Lung (tissue), 12 donors: Measurements from ENCODE around the gene PCGF3. TPM values are rescaled to one million over a fixed set of nuclear protein-coding genes. Genes with fewer than 3 reads are reported as not detected.

Source experiments
- ATAC-seq: fragments of 200-7000 bp; cut with Tn5 transposase; one replicate; pipeline ENCODE4 v1.9.1; 2020; ENCODE audit warnings: moderate number of reproducible peaks; ENCODE audit not compliant: insufficient read depth, low FRiP score
- DNase-seq, 3 donors: peaks; one replicate each; pipeline ENCODE4 v3.0.0-alpha.2; 2013 to 2017
- H3K27ac ChIP-seq, 2 donors: one replicate each; pipeline ENCODE4 v1.5.1; 2013; ENCODE audit warnings: mild to moderate bottlenecking in 2 of 2, moderate library complexity in 2 of 2, control low read depth in 1 of 2, inconsistent platforms in 1 of 2, low read depth in 1 of 2, low read length in 1 of 2
- H3K27me3 ChIP-seq, 3 donors: one replicate each; pipeline ENCODE4 v1.5.1; 2013; ENCODE audit warnings: low read length in 2 of 3; ENCODE audit not compliant: control insufficient read depth in 3 of 3, insufficient read depth in 3 of 3
- H3K36me3 ChIP-seq, 4 donors: one replicate each; pipeline ENCODE4 v1.5.1; 2013; ENCODE audit warnings: low read length in 4 of 4, mild to moderate bottlenecking in 1 of 4, moderate library complexity in 1 of 4; ENCODE audit not compliant: control insufficient read depth in 4 of 4, insufficient read depth in 4 of 4
- H3K4me1 ChIP-seq, 5 donors: one replicate each; pipeline ENCODE4 v1.5.1; 2013; ENCODE audit warnings: low read length in 5 of 5, mild to moderate bottlenecking in 2 of 5, moderate library complexity in 1 of 5; ENCODE audit not compliant: control insufficient read depth in 5 of 5, insufficient read depth in 5 of 5
- H3K4me3 ChIP-seq: one replicate; pipeline ENCODE4 v1.5.1; 2013; ENCODE audit warnings: mild to moderate bottlenecking, control low read depth, moderate library complexity
- H3K9ac ChIP-seq, 2 donors: one replicate each; pipeline ENCODE4 v1.5.1; 2013; ENCODE audit warnings: low read length in 2 of 2, control low read depth in 1 of 2; ENCODE audit not compliant: insufficient read depth in 1 of 2
- H3K9me3 ChIP-seq, 4 donors: one replicate each; pipeline ENCODE4 v1.5.1; 2013; ENCODE audit warnings: low read length in 3 of 4, mild to moderate bottlenecking in 1 of 4, moderate library complexity in 1 of 4; ENCODE audit not compliant: control insufficient read depth in 4 of 4, insufficient read depth in 3 of 4
- WGBS, 2 donors: extraction: QIAGEN DNeasy Blood & Tissue Kit; methylation state at CpG; one replicate each; pipeline ENCODE4 v1.1.7; 2013; 5-methylcytosine and 5-hydroxymethylcytosine counted together
- polyA plus RNA-seq, 2 donors: library from polyadenylated mRNA; stranded (reverse); fragments of 200-250 nt; gene quantifications; one replicate each; pipeline ENCODE4 v1.2.1, GENCODE V29; 2013
- total RNA-seq, 2 donors: library from RNA; depleted of rRNA in 1 of 2; stranded (reverse); fragments of >200 nt in 1 of 2; gene quantifications; one replicate each; pipeline ENCODE4 v1.2.1, GENCODE V29; 2014 to 2021
- TF ChIP-seq, protein P1 (sequence below): IDR thresholded peaks from 2 replicates; pipeline ENCODE4 v1.5.1; 2012; ENCODE audit warnings: mild to moderate bottlenecking; ENCODE audit errors: control extremely low read depth, extremely low read depth
- donor health status: control.
- donor health status: control.
- donor health status: Bipolar disorder and iron deficiency.
- donor health status: healthy.
- donor health status: DM: yes; HTN: yes; CAD: no.

The PCGF3 gene
- total and polyA plus RNA-seq, 4 donors, result 29.3 to 66.8 (median 43.3) TPM

DNA sequence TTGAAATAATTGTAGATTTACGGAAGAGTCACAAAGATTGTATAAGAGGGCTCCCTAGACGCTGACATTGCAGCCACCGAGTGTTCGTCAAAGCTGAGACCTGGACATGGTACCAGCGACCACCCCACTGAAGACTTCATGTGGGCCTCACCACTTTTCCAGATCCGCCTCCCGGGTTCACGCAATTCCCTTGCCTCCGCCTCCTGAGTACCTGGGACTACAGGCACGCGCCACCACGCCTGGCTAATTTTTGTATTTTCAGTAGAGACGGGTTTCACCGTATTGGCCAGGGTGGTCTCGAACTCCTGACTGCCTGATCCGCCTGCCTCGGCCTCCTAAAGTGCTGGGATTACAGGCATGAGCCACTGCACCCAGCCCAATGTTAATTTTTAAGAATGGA, 90.6 kb downstream of the PCGF3 start:
- 87 to 94% methylated on average over 17 of the region's 17 CpGs for WGBS, 2 donors
- H3K9ac ChIP-seq, result no peak overlapping the region
- TF ChIP-seq, protein P1, sequence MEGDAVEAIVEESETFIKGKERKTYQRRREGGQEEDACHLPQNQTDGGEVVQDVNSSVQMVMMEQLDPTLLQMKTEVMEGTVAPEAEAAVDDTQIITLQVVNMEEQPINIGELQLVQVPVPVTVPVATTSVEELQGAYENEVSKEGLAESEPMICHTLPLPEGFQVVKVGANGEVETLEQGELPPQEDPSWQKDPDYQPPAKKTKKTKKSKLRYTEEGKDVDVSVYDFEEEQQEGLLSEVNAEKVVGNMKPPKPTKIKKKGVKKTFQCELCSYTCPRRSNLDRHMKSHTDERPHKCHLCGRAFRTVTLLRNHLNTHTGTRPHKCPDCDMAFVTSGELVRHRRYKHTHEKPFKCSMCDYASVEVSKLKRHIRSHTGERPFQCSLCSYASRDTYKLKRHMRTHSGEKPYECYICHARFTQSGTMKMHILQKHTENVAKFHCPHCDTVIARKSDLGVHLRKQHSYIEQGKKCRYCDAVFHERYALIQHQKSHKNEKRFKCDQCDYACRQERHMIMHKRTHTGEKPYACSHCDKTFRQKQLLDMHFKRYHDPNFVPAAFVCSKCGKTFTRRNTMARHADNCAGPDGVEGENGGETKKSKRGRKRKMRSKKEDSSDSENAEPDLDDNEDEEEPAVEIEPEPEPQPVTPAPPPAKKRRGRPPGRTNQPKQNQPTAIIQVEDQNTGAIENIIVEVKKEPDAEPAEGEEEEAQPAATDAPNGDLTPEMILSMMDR, result no peak
- peaks cover 0 to 14% (median 8%) of the 10 kb centered on the region in 5 donors for H3K4me1 ChIP-seq
- no peak overlapping the region for H3K27ac ChIP-seq
- ATAC-seq, result no peak
- DNase-seq, result no peak
- peaks cover 0 to 6% (median 0%) of the 10 kb centered on the region in 4 donors for H3K9me3 ChIP-seq
- no peak overlapping the region for H3K4me3 ChIP-seq
- no peaks in the 10 kb centered on the region for H3K36me3 ChIP-seq
- peaks cover 9 to 42% (median 36%) of the 10 kb centered on the region in 3 donors for H3K27me3 ChIP-seq

DNA sequence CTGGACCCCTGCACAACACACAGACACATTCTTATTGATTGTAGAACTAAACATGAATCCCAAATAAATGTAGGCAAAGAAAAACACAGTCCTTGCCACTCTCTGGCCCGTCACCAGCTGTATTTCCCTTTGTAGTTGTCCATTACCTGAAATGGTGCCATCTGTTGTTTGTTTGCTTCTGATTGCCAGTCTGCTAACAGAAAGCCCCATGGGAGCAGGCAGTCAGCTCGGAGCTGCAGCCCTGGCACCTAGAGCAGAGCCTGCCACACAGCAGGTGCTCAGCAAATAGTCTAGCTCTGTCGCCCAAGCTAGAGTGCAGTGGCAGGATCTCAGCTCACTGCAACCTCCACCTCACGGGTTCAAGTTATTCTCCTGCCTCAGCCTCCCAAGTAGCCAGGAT, 91.4 kb downstream of the PCGF3 start:
- Histone ChIP-seq H3K36me3 (no peaks in the 10 kb centered on the region), H3K4me1 (peaks cover 0 to 14% (median 8%) of the 10 kb centered on the region in 5 donors), H3K27me3 (peaks cover under 1 to 42% (median 36%) of the 10 kb centered on the region in 3 donors), H3K4me3 (no peak overlapping the region), H3K27ac (no peak overlapping the region), H3K9me3 (peaks cover 0 to 10% (median 0%) of the 10 kb centered on the region in 4 donors), H3K9ac (no peak overlapping the region)
- TF ChIP-seq, protein P1, result no peak
- DNase-seq (no peak), ATAC-seq (no peak)
- WGBS, 2 donors, result 87 to 92% methylated on average over 4 of the region's 4 CpGs

DNA sequence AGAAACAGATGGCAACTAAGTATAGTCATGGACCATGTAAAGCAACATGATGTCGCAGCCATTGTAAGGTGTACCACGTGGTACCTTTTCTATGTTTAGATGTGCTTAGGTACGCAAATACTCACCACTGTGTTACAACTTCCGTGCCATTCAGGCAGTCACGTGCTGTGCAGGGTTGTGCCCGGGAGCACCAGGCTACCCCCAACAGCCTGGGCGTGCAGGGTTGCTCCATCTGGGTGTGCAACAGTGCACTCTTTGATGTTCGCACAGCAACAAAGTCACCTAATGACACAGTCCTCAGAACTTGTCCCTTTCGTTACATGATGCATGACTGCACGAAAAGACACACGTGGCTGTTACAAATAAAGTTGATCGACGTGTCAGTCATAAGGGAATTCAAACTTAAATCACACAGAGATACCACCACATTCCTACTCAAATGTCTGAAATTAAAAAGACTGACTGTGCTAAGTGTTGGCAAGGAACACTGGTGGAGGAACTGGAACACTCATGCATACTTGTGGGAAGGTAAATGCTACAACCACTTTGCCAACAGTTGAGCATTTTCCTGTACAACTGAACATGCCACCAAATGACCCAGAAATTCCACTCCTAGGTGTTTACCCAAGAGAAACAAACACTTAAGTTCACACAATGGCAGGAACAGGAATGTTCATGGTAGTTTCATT, 95.9 kb downstream of the PCGF3 start:
- Histone ChIP-seq H3K9me3 (peaks cover 0 to 7% (median 2%) of the 10 kb centered on the region in 4 donors), H3K27ac (no peak overlapping the region), H3K4me3 (no peak overlapping the region), H3K36me3 (no peaks in the 10 kb centered on the region), H3K9ac (no peak overlapping the region), H3K4me1 (no peaks in the 10 kb centered on the region), H3K27me3 (peaks cover 0 to 7% (median 6%) of the 10 kb centered on the region in 3 donors)
- WGBS, 2 donors, result 91 to 92% methylated on average over 13 of the region's 13 CpGs
- TF ChIP-seq, protein P1, result no peak
- ATAC-seq (no peak), DNase-seq (no peak)
